Smooth muscle cell (in vitro differentiated cells): ENCODE results near the gene EHHADH. TPM values are rescaled to one million over a fixed set of nuclear protein-coding genes. Genes with fewer than 3 reads are reported as not detected.

Experiments used
- DNase-seq: peaks from one replicate; lab custom pipeline; 2025; ENCODE audit not compliant: unreplicated experiment; lab: John Stamatoyannopoulos, UW
- H2AFZ ChIP-seq: fragments of 200-600 bp; sonication (generic); 2 replicates; pipeline ENCODE4 v1.6.0; 2016; ENCODE audit warnings: antibody characterized with exemption, low read depth, mild to moderate bottlenecking
- H3F3A ChIP-seq: fragments of 200-600 bp; sonication (generic); 2 replicates; pipeline ENCODE4 v1.6.0; 2017; ENCODE audit warnings: antibody characterized with exemption, low read depth
- H3K27ac ChIP-seq: fragments of 200-600 bp; sonication (generic); 2 replicates; pipeline ENCODE4 v1.5.1; 2016; ENCODE audit warnings: low read depth, mild to moderate bottlenecking
- H3K27me3 ChIP-seq: fragments of 200-600 bp; sonication (generic); 2 replicates; pipeline ENCODE4 v1.6.1; 2016; ENCODE audit warnings: low read depth, mild to moderate bottlenecking
- H3K36me3 ChIP-seq: fragments of 200-600 bp; sonication (generic); 2 replicates; pipeline ENCODE4 v1.5.1; 2016; ENCODE audit warnings: low read depth
- H3K4me1 ChIP-seq: fragments of 200-600 bp; sonication (generic); 2 replicates; pipeline ENCODE4 v1.5.1; 2016; ENCODE audit warnings: low read depth
- H3K4me2 ChIP-seq: fragments of 200-600 bp; sonication (generic); 2 replicates; pipeline ENCODE4 v1.6.0; 2016; ENCODE audit warnings: mild to moderate bottlenecking
- H3K4me3 ChIP-seq: fragments of 200-600 bp; sonication (generic); 2 replicates; pipeline ENCODE4 v1.5.1; 2016; ENCODE audit warnings: mild to moderate bottlenecking
- H3K79me2 ChIP-seq: fragments of 200-600 bp; sonication (generic); 2 replicates; pipeline ENCODE4 v1.6.0; 2016; ENCODE audit warnings: low read depth, mild to moderate bottlenecking
- H3K9ac ChIP-seq: fragments of 200-600 bp; sonication (generic); 2 replicates; pipeline ENCODE4 v1.6.0; 2016; ENCODE audit warnings: low read depth
- H3K9me3 ChIP-seq: fragments of 200-600 bp; sonication (generic); replicated peaks from 2 replicates; pipeline ENCODE4 v1.5.1; 2016; ENCODE audit warnings: low read depth
- H4K20me1 ChIP-seq: fragments of 200-600 bp; sonication (generic); 2 replicates; pipeline ENCODE4 v1.6.0; 2016; ENCODE audit warnings: low read depth
- WGBS: methylation state at CpG from one replicate; pipeline ENCODE4 v1.1.7; 2016; ENCODE audit warnings: low lambda C conversion rate; 5-methylcytosine and 5-hydroxymethylcytosine counted together
- polyA plus RNA-seq: library from polyadenylated mRNA; unstranded; fragments of >200 nt; fragmentation: Nextera tagmentation; extraction: Ambion mirVana; gene quantifications from 2 replicates; pipeline ENCODE4 v1.2.1, GENCODE V29; 2016
- total RNA-seq: library from RNA; depleted of rRNA; stranded (reverse); fragments of >200 nt; gene quantifications from 2 replicates; pipeline ENCODE4 v1.2.3, GENCODE V29; 2014
- TF ChIP-seq, protein P1 (sequence below): fragments of 200-600 bp; sonication (generic); IDR thresholded peaks from 2 replicates; pipeline ENCODE4 v1.5.1; 2017; ENCODE audit warnings: borderline replicate concordance, mild to moderate bottlenecking, antibody characterized with exemption; ENCODE audit not compliant: insufficient read depth, poor library complexity, severe bottlenecking

EHHADH gene
- total and polyA plus RNA-seq, 2 experiments from 2014 or later, result 2.7 to 2.9 TPM

DNA sequence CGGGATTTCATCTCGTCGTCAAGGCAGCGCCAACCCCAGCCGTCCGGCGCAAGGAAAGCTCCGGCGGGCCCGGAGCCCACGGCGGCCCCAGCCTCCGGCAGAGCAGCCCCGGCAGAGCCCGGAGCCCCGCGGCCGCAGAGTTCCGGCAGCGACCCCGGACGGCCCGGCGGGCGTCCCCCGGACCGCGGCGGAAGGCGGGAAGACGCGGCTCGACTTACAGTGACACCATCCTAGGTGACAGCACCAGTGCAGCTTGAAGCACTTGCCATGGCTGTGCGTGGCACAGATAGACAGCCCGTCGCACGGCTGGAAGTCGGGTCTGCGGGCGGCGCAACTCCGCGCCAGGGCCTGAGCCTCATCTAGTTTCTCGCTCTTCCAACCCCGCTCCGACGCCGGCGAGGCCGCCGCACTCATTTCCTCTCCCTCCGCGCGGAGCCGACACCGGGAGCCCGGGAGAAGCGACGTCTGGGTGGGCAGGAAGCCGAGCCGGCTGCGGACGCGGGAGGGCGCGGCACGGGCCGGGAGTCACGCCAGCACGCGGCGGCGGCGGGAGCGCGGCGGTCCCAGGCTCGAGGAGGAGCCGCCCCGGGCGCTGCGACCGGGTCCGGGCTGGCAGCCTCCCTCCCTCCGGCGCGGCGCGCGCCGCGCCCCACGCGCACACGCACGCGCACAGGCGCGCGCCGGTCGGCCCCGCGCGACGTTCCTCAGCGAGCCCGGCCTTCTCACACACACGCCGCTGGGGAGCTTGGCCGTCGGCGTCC is 101.3 kb downstream of the EHHADH start, which contains the start of gene C3orf70:
TSS of gene C3orf70 (minus strand) at position 651 of the 761 bp plus-strand sequence. CDS start at position 414, 237 bp downstream.
- under 1% methylated on average over 84 of the region's 113 CpGs for WGBS
- Histone ChIP-seq H4K20me1 (no peaks in the 10 kb centered on the region), H3F3A (no peaks in the 10 kb centered on the region), H3K36me3 (no peaks in the 10 kb centered on the region), H3K27me3 (peaks cover 73% of the 10 kb centered on the region), H3K27ac (no peak within 1 kb of the TSS), H3K4me2 (peak within 1 kb of the TSS; percentile 92), H3K4me1 (peaks cover 18% of the 10 kb centered on the region), H3K9me3 (no peaks in the 10 kb centered on the region), H3K9ac (no peak within 1 kb of the TSS), H3K79me2 (no peaks in the 10 kb centered on the region), H2AFZ (peak within 1 kb of the TSS; percentile 92), H3K4me3 (peak within 1 kb of the TSS; percentile 67)
- TF ChIP-seq, protein P1, sequence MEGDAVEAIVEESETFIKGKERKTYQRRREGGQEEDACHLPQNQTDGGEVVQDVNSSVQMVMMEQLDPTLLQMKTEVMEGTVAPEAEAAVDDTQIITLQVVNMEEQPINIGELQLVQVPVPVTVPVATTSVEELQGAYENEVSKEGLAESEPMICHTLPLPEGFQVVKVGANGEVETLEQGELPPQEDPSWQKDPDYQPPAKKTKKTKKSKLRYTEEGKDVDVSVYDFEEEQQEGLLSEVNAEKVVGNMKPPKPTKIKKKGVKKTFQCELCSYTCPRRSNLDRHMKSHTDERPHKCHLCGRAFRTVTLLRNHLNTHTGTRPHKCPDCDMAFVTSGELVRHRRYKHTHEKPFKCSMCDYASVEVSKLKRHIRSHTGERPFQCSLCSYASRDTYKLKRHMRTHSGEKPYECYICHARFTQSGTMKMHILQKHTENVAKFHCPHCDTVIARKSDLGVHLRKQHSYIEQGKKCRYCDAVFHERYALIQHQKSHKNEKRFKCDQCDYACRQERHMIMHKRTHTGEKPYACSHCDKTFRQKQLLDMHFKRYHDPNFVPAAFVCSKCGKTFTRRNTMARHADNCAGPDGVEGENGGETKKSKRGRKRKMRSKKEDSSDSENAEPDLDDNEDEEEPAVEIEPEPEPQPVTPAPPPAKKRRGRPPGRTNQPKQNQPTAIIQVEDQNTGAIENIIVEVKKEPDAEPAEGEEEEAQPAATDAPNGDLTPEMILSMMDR, result no peak
- DNase-seq, result peak; percentile 23

DNA sequence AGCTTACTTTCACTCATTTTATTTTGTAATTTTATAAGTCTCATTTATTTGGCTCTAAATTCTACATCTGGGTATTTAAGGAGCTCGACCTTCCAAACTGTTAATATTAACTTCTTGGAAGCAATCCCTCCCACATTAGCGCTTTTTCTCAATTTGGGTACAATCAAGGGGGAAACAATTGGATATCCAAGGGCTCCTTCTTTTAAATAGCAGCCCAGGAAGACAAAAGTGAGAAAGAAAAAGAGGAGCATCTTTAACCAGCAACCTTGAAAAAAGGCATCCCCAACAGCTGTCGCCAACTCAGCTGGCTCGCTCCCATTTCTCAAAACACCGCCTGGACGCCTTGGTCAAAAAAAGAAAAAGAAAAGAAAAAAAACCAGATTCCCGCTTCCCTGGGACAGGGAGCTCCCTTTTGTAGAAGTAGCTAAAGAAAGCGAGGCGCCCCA is 101.9 kb downstream of the EHHADH start:
- TF ChIP-seq, protein P1, result no peak

DNA sequence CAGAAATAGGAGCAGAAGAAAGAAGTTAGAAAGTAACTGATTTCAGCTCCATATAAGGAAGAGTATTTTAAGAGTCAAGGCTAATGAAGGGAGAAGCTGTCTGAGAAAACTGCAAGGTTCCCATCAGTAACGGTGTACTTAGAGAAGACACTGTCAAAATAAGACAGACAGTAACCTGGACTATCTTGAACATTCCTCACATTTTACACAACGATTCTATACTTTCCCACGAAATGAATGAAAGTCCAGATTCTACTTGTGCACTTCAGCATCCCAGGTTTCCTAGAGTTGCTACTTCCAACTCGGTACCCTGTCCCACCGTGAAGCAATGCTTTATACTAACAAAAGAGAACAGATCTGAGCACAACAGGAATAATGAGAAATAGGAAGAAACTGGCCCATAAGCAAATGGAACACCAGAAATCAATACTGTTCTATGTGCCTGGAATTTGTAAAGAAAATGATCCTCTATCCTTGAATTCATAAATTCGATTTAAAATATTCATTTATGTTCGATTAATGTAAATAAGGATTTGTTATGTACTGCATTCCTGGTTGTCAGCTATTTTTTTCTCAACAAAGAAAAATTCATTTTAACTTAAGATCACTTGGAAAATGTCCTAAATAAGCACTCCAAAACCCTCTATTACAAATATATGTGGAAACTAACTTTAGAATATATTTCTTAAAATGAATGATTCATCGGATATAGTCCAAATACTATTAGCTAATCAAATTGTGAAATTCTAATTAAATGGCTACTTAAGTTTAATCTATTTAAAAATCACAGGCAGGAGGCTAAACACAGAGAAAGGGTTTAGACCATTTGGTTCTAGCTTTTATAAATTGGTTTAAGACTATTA is 102.5 kb downstream of the EHHADH start:
- H4K20me1 ChIP-seq, result no peaks in the 10 kb centered on the region
- peaks cover 73% of the 10 kb centered on the region for H3K27me3 ChIP-seq
- TF ChIP-seq, protein P1, result no peak
- H3K4me3 ChIP-seq, result peak overlapping the region; percentile 67
- no peaks in the 10 kb centered on the region for H3K79me2 ChIP-seq
- no peak for DNase-seq
- no peaks in the 10 kb centered on the region for H3K9me3 ChIP-seq
- no peaks in the 10 kb centered on the region for H3K36me3 ChIP-seq
- H2AFZ ChIP-seq, result peak overlapping the region; percentile 92
- peaks cover 18% of the 10 kb centered on the region for H3K4me1 ChIP-seq
- H3K9ac ChIP-seq, result no peak overlapping the region
- 81% methylated on average over 8 of the region's 8 CpGs for WGBS
- no peaks in the 10 kb centered on the region for H3F3A ChIP-seq
- H3K27ac ChIP-seq, result no peak overlapping the region
- peak overlapping the region; percentile 92 for H3K4me2 ChIP-seq

More for the DNA sequence above, 101.9 kb downstream of the EHHADH start:
- Histone ChIP-seq H3K9me3 (no peaks in the 10 kb centered on the region), H3K4me1 (peaks cover 18% of the 10 kb centered on the region), H3K79me2 (no peaks in the 10 kb centered on the region), H3K27ac (no peak overlapping the region), H3K27me3 (peaks cover 73% of the 10 kb centered on the region), H2AFZ (peak overlapping the region; percentile 92), H4K20me1 (no peaks in the 10 kb centered on the region), H3K36me3 (no peaks in the 10 kb centered on the region), H3K4me2 (peak overlapping the region; percentile 92), H3K4me3 (peak overlapping the region; percentile 67), H3F3A (no peaks in the 10 kb centered on the region), H3K9ac (no peak overlapping the region)
- 6% methylated on average over 9 of the region's 9 CpGs for WGBS
- no peak for DNase-seq
